Kidney (tissue), 14 donors: ENCODE data around the gene ST3GAL3. TPM values are rescaled to one million over a fixed set of nuclear protein-coding genes. Genes with fewer than 3 reads are reported as not detected.

ENCODE experiments used
- DNase-seq, 5 donors: peaks; one replicate each; pipeline ENCODE4 v3.0.0-alpha.2; 2013 to 2020
- FAIRE-seq: peaks from 2 replicates; lab custom pipeline; 2012; peaks lifted over from hg19 to GRCh38; lab: Jason Lieb, UNC
- H3K27ac ChIP-seq, 2 donors: one replicate each; pipeline ENCODE4 v1.7.0; 2013; ENCODE audit warnings: low read depth in 2 of 2, low read length in 2 of 2, inconsistent platforms in 1 of 2
- H3K27me3 ChIP-seq: one replicate; pipeline ENCODE4 v1.7.1; 2013; ENCODE audit warnings: low read length, inconsistent platforms; ENCODE audit not compliant: control insufficient read depth, insufficient read depth
- H3K36me3 ChIP-seq, 3 donors: one replicate each; pipeline versions ENCODE4 v1.7.0 to v1.7.1; 2013; ENCODE audit warnings: low read length in 3 of 3, control low read depth in 1 of 3, inconsistent platforms in 1 of 3; ENCODE audit not compliant: insufficient read depth in 3 of 3, control insufficient read depth in 2 of 3
- H3K4me1 ChIP-seq, 3 donors: one replicate each; pipeline versions ENCODE4 v1.7.0 to v1.7.1; 2013; ENCODE audit warnings: low read length in 3 of 3, inconsistent platforms in 1 of 3, low read depth in 1 of 3; ENCODE audit not compliant: control insufficient read depth in 2 of 3, insufficient read depth in 2 of 3
- H3K4me3 ChIP-seq, 3 donors: one replicate each; pipeline versions ENCODE4 v1.7.0 to v1.8.1; 2013; ENCODE audit warnings: low read length in 3 of 3, control low read depth in 1 of 3, inconsistent platforms in 1 of 3
- H3K9ac ChIP-seq, 3 donors: one replicate each; pipeline versions ENCODE4 v1.7.0 to v1.7.1; 2013; ENCODE audit warnings: low read length in 3 of 3, control low read depth in 1 of 3, inconsistent platforms in 1 of 3
- H3K9me3 ChIP-seq, 3 donors: one replicate each; pipeline versions ENCODE4 v1.7.0 to v1.7.1; 2013; ENCODE audit warnings: low read length in 3 of 3, control low read depth in 1 of 3, inconsistent platforms in 1 of 3; ENCODE audit not compliant: control insufficient read depth in 2 of 3, insufficient read depth in 1 of 3
- CTCF ChIP-seq: IDR thresholded peaks from 3 replicates; pipeline ENCODE4 v1.5.1; 2012; ENCODE audit warnings: mild to moderate bottlenecking, moderate library complexity, borderline replicate concordance; ENCODE audit not compliant: insufficient read depth; ENCODE audit errors: extremely low read depth
- intact Hi-C: fragments of 100-400 bp; cut with DNase I; formaldehyde crosslinking; loops from one replicate; pipeline ENCODE4 v1.11.1; 2022
- polyA plus RNA-seq: library from polyadenylated mRNA; stranded (reverse); fragments of 350-450 nt; fragmentation: Illumina TruSeq; extraction: RNeasy Lipid Tissue Mini Kit (QIAGEN cat#74804); gene quantifications from one replicate; pipeline ENCODE4 v1.2.3, GENCODE V29; 2014; ENCODE audit warnings: low read depth, low replicate concordance; ENCODE audit not compliant: insufficient read depth
- total RNA-seq: library from RNA; stranded (reverse); fragmentation: NEBNext Ultra II Directional; extraction: Animal tissue kit (Norgen Biotek cat#: 25700); gene quantifications from one replicate; pipeline ENCODE4 v1.2.1, GENCODE V29; 2021
- donor health status: control.
- donor health status: control.
- donor health status: control.
- donor health status: control.
- donor health status: control.
- donor health status: DM: yes; HTN: yes; CAD: no.
- donor health status: Normal renal cell carcinoma (clear cell type).

Gene ST3GAL3
- total and polyA plus RNA-seq, 2 donors from 2014 or later = 15.3 to 21.3 TPM

DNA sequence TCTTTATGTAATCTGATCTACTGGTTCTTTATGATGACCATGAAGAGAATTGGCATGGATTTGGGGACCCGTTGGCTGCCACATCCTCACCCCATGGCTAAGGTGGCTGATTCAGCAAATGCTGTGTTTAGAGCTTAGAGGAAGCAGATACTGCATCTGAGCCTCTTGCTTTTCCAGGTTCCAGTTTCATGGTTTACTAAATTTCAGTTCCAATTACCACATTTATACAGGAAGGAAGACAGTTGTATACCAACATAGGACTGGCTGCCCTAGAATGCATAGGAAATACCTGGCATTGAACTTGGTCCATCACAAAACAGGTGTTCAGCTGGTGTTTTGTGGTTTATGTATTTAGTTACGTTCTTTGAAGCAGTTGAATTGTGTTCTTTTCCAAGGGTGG lies 107.1 kb downstream of the ST3GAL3 start:
- Histone ChIP-seq H3K4me1 (no peaks in the 10 kb centered on the region), H3K4me3 (no peak overlapping the region), H3K27ac (no peak overlapping the region), H3K36me3 (no peaks in the 10 kb centered on the region), H3K9me3 (peaks cover 0 to 7% (median 0%) of the 10 kb centered on the region in 3 donors), H3K27me3 (no peaks in the 10 kb centered on the region), H3K9ac (no peak overlapping the region)
- FAIRE-seq (no peak), DNase-seq (no peak)
- intact Hi-C loops = no loop called here
- no peak for TF ChIP-seq CTCF

DNA sequence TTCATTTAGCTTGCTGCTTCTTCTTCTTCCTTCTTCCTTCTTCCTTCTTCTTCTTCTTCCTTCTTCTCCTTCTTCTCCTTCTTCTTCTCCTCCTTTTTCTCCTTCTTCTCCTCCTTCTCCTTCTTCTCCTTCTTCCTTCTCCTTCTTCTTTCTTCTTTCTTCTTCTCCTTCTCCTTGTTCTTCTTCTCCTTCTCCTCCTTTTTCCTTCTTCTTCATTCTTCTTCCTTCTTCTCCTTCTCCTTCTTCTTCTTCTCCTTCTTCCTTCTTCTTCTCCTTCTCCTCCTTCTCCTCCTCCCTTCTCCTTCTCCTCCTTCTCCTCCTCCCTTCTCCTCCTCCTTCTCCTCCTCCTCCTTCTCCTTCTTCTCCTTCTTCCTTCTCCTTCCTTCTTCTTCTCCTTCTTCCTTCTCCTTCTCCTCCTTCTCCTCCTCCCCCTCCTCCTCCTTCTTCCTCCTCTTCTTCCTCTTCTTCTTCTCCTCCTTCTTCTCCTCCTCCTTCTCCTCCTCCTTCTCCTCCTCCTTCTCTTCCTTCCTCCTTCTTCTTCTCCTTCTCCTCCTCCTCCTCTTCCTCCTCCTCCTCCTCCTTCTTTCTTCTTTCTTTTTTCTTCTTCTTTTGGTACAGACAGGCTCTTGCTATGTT lies 110.1 kb downstream of the ST3GAL3 start:
- intact Hi-C loops = no loop called here
- H3K9me3 ChIP-seq = peaks cover 0 to 7% (median 0%) of the 10 kb centered on the region in 3 donors
- no peak for DNase-seq
- H3K36me3 ChIP-seq = no peaks in the 10 kb centered on the region
- FAIRE-seq = no peak
- no peak overlapping the region for H3K9ac ChIP-seq
- no peaks in the 10 kb centered on the region for H3K4me1 ChIP-seq
- H3K4me3 ChIP-seq = no peak overlapping the region
- no peak for TF ChIP-seq CTCF
- H3K27ac ChIP-seq = no peak overlapping the region
- H3K27me3 ChIP-seq = no peaks in the 10 kb centered on the region

DNA sequence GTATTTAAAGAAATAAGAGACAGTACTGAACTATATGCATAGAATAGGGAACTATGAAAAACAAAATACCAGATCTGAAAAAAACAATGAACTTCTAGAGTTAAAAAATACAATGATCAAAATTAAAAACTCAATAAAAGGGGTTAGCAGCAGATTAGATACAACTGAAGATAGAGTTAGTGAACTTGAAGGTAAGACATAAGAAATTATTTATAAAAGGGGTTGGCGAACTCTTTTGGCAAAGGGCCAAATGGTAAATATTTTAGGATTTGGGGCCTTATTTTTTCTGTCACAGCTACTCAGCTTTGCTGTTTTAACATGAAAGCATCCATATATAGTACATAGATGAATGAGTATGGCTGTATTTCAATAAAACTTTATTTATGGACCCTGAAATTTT lies 111.4 kb downstream of the ST3GAL3 start:
- no peak for FAIRE-seq
- no peaks in the 10 kb centered on the region for H3K36me3 ChIP-seq
- no peak for TF ChIP-seq CTCF

DNA sequence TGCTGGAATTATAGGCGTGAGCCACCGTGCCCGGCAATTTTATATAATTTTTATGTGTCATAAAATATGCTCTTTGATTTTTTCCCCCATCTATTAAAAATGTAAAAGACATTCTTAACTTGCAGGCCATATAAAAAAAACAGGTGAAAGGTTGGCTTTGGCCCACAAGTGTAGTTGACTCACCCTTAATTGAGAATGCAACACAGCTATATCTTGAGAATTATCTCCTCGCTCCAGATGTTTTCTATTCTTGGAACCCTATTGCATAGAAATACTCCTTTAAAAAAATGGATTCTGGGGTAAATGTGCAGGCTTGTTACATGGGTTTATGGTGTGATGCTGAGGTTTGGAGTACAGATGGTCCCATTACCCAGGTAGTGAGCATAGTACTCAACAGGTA lies 112.0 kb downstream of the ST3GAL3 start:
- no peaks in the 10 kb centered on the region for H3K27me3 ChIP-seq
- H3K27ac ChIP-seq = no peak overlapping the region
- FAIRE-seq (no peak), DNase-seq (no peak)
- peaks cover 0 to 7% (median 0%) of the 10 kb centered on the region in 3 donors for H3K9me3 ChIP-seq
- TF ChIP-seq CTCF = no peak
- H3K4me1 ChIP-seq = no peaks in the 10 kb centered on the region
- intact Hi-C loops = no loop called here
- H3K36me3 ChIP-seq = no peaks in the 10 kb centered on the region
- H3K9ac ChIP-seq = no peak overlapping the region
- no peak overlapping the region for H3K4me3 ChIP-seq

More for the DNA sequence above, 111.4 kb downstream of the ST3GAL3 start:
- no peaks in the 10 kb centered on the region for H3K27me3 ChIP-seq
- H3K4me1 ChIP-seq = no peaks in the 10 kb centered on the region
- intact Hi-C loops = no loop called here
- H3K9me3 ChIP-seq = peaks cover 0 to 7% (median 0%) of the 10 kb centered on the region in 3 donors
- H3K27ac ChIP-seq = no peak overlapping the region
- H3K4me3 ChIP-seq = no peak overlapping the region
- DNase-seq = no peak
- H3K9ac ChIP-seq = no peak overlapping the region
